COLO668 (cell line): Measurements from ENCODE around the gene ETV7.

Experiments used
- DNase-seq: peaks from one replicate; lab custom pipeline; 2025; ENCODE audit not compliant: unreplicated experiment; lab: John Stamatoyannopoulos, UW

ETV7 gene

GRCh38 chr6:36324715-36325114, 62.8 kb downstream of the ETV7 start:
- no peak for DNase-seq

- DNase-seq: no peak
These were observed 63.3 kb downstream of the ETV7 start for GRCh38 chr6:36324191-36324590.

GRCh38 chr6:36323062-36323461, 64.4 kb downstream of the ETV7 start:
- DNase-seq: no peak

DNA sequence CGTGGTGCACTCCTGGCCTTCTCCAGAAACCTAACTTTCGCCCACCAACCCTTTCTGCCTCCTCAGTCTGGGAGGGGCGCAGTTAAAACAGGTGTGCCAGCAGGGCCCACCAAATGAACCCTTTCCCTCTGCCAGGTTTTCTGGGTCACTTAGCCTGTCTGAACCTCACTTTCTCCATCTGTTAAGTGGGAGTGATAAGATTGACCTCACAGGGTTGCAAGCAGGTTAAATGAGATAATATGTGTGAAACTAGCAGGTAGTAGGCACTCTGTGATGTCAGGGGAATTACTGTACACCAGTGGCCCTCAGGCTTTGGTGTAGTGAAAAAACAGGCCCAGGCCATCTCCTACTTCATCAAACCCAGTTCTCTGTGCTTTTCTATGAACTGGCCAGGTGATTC, 64.9 kb downstream of the ETV7 start:
- DNase-seq: no peak

- peak; percentile 63 for DNase-seq
These were observed 67.0 kb downstream of the ETV7 start for GRCh38 chr6:36320475-36320874.

GRCh38 chr6:36319821-36320220, 67.6 kb downstream of the ETV7 start:
- no peak for DNase-seq

DNA sequence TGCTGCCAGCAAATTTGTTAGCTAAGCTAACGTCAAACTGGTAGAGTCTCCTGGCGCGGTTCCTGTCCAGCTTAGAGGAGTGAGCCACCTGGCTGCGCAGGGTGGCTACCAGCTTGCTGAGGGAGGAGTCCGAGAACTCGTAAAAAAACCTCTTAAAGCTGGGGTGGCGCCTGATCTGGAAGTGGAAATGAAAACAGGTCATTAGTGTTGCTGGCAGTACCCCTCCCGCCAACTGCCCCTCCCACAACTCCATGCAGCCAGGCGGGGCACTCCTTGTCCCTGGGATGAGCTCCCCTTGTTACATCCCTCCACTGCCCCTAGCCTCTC, 68.1 kb downstream of the ETV7 start:
- DNase-seq: peak; percentile 70

DNA sequence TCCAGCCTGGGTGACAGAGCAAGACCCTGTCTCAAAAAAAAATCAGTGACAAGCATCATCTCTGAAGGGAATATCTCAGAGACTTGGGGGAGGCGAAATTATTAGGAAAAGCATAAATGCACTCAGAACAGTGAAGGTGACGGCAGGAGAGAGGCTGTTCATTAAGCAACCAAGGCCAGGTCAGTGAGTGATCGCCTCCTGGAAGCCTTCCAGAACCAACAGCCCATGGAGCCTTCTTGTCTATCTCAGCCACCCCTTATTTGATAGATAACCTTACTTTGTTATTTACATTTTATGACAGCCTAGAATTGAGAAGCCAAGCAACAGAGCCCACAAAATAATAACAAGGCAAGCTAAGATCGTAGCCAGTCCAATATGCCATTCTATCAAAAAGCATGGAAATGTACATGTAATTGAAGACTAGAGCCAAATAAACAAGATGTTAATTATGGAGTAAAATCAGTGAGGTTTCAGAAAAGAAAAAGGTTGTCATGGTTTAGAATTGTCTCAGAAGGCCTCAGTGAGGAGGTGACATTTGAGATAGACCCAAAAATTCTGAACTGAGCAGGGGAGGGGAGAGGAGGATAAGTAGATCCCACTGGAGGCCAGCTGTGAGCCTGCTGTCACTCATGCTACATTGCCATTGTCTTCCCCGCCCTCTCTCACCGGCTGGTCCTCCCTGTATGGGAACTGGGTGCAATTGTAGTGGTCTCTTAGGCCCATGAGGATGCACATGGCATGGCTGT, 68.6 kb downstream of the ETV7 start:
- DNase-seq: no peak

DNA sequence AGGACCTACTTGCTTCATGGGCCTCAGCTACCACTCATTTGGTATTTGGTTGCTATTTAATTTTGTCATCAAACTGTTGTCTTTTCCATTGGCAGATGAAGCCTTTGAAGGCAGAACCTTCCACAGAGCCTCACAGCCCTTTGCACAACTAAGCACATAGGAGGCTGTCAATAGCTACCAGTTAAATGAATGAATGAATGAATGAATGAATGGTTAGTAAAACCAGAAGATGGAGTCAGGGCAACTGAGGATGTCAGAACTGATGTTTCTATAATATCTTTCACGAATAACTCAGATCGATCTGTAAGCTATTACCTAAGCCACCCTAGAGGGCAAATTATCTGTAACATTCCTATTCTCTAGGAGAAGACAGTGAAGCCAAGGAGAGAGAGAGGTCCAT, 69.8 kb downstream of the ETV7 start:
- DNase-seq: no peak
